ENCODE data around the gene GPRC5C. TPM values are rescaled to one million over a fixed set of nuclear protein-coding genes. Genes with fewer than 3 reads are reported as not detected.

The GPRC5C gene
- total and polyA plus RNA-seq, 2 donors (not counting 3 experiments of a cell fraction or from before 2014, with no cell fraction given) = not detected

- no peak for DNase-seq (ENCODE audit: low read depth, low spot score)
- BruUV-seq (replicated peaks) = no TSS peak
- H3K4me1 ChIP-seq (ENCODE audit: control insufficient read depth, extremely low read depth, insufficient read depth, low read length) = no peaks in the 10 kb centered on the region
- H3K36me3 ChIP-seq (ENCODE audit: control insufficient read depth in 2 of 2, extremely low read depth in 1 of 2, insufficient read depth in 2 of 2, low read length in 2 of 2) = no peaks in the 10 kb centered on the region
- H2AFZ ChIP-seq (ENCODE audit: low read depth, low read length) = no peak overlapping the region
- CTCF ChIA-PET = no interaction called here
- intact Hi-C loops (cut with micrococcal nuclease) = no loop called here
- no peaks in the 10 kb centered on the region for H4K20me1 ChIP-seq (replicated peaks; ENCODE audit: control insufficient read depth, extremely low read depth, insufficient read depth, low read length)
- TF ChIP-seq CTCF (IDR thresholded peaks at IDR 0.05; ENCODE audit: extremely low read depth in 1 of 2, insufficient read depth in 1 of 2, low read depth in 1 of 2, low read length in 2 of 2) = no peak
- no peak for TF ChIP-seq GATA2 (IDR thresholded peaks at IDR 0.05; ENCODE audit: insufficient read depth, insufficient read length, low read depth, low read length)
- TF ChIP-seq MYC (IDR thresholded peaks at IDR 0.05; ENCODE audit: low read depth, low read length) = no peak
- no peak for TF ChIP-seq EZH2 (IDR thresholded peaks at IDR 0.05; ENCODE audit: borderline replicate concordance, low read depth, low read length, severe bottlenecking)
- TF ChIP-seq MAX (IDR thresholded peaks at IDR 0.05; ENCODE audit: insufficient read depth, insufficient read length) = no peak
- no peak for TF ChIP-seq POLR2A (IDR thresholded peaks at IDR 0.05; ENCODE audit: low read depth, low read length)
- no peak for TF ChIP-seq POLR2AphosphoS5 (IDR thresholded peaks at IDR 0.05; ENCODE audit: insufficient read depth, low read depth, low read length)
- no peak for TF ChIP-seq JUN (IDR thresholded peaks at IDR 0.05; ENCODE audit: borderline replicate concordance, insufficient read depth, insufficient read length, low read depth)
- no peak for TF ChIP-seq FOS (IDR thresholded peaks at IDR 0.05; ENCODE audit: borderline replicate concordance, insufficient read depth, low read length)
- H3K9ac ChIP-seq (replicated peaks; ENCODE audit: extremely low read depth, insufficient read depth, low read length) = no peak overlapping the region
- no peak overlapping the region for H3K27ac ChIP-seq (ENCODE audit: insufficient read depth, low read depth, low read length)
- FAIRE-seq = no peak
- no peak overlapping the region for H3K4me3 ChIP-seq (replicated peaks in 1 of 3; ENCODE audit: insufficient read depth in 1 of 3, low read depth in 1 of 3, low read length in 3 of 3)
- no peaks in the 10 kb centered on the region for H3K79me2 ChIP-seq (ENCODE audit: control insufficient read depth, insufficient read depth, low read length)
- no peak overlapping the region for H3K4me2 ChIP-seq (ENCODE audit: insufficient read depth, low read length)
- H3K9me1 ChIP-seq (replicated peaks; ENCODE audit: control insufficient read depth, extremely low read depth, insufficient read depth, low read length) = no peaks in the 10 kb centered on the region
- H3K9me3 ChIP-seq (replicated peaks; ENCODE audit: control insufficient read depth, insufficient read depth, low read length) = no peaks in the 10 kb centered on the region
- POLR2A ChIA-PET = no interaction called here
- peaks cover 1 to 11% of the 10 kb centered on the region in 2 experiments for H3K27me3 ChIP-seq (ENCODE audit: control insufficient read depth in 2 of 2, insufficient read depth in 2 of 2, low read length in 2 of 2)
- dilution Hi-C loops (cut with MboI; ENCODE audit: extremely low pct_ligation_motif_present, low sequenced_read_pairs) = no loop called here
Observed at GRCh38 chr17:74465378-74466110, 33.7 kb downstream of the GPRC5C start.
